Measurements from ENCODE around the gene ADAMTS14.

- TF ChIP-seq CTCF (conservative IDR thresholded peaks at IDR 0.05; ENCODE audit: low read length): no peak
- TF ChIP-seq EZH2phosphoT487 (IDR thresholded peaks at IDR 0.05; ENCODE audit: borderline replicate concordance, low read depth, low read length): no peak
These were observed 4.7 kb downstream of the ADAMTS14 start for GRCh38 chr10:70677016-70677415.

Data from OCI-LY7 (cell line).